GM19397 (cell line): ENCODE measurements around the gene PROK2.

ENCODE experiments used
- ATAC-seq: cut with Tn5 transposase; IDR thresholded peaks from one replicate; pipeline ENCODE4 v1.9.1; 2021; ENCODE audit warnings: mild to moderate bottlenecking, moderate library complexity; ENCODE audit not compliant: unreplicated experiment

PROK2 gene

GRCh38 chr3:71784914-71785531 lies at the start of gene PROK2:
PROK2 (minus strand) TSS chr3:71785148; CDS start chr3:71785052, 96 bp downstream.
- ATAC-seq = no peak

- no peak for ATAC-seq
These were observed 46.7 kb upstream of the PROK2 start for GRCh38 chr3:71831599-71831998.

GRCh38 chr3:71825551-71826283 lies 40.8 kb upstream of the PROK2 start:
- no peak for ATAC-seq

GRCh38 chr3:71821116-71821515 lies 36.2 kb upstream of the PROK2 start:
- no peak for ATAC-seq

- ATAC-seq = no peak
These were observed 32.3 kb upstream of the PROK2 start for GRCh38 chr3:71817262-71817661.

GRCh38 chr3:71816767-71817156 lies 31.8 kb upstream of the PROK2 start:
- no peak for ATAC-seq

- no peak for ATAC-seq
These were observed 30.6 kb upstream of the PROK2 start for GRCh38 chr3:71815340-71816067.

GRCh38 chr3:71813704-71814103 lies 28.8 kb upstream of the PROK2 start:
- no peak for ATAC-seq

- ATAC-seq = no peak
These were observed 28.1 kb upstream of the PROK2 start for GRCh38 chr3:71813073-71813472.

- ATAC-seq = no peak
These were observed 25.1 kb upstream of the PROK2 start for GRCh38 chr3:71810056-71810455.

GRCh38 chr3:71809321-71810026 lies 24.5 kb upstream of the PROK2 start:
- no peak for ATAC-seq

- no peak for ATAC-seq
These were observed 21.8 kb upstream of the PROK2 start for GRCh38 chr3:71806736-71807135.

- no peak for ATAC-seq
These were observed 20.7 kb upstream of the PROK2 start for GRCh38 chr3:71805691-71806090.

- ATAC-seq = no peak
These were observed 20.3 kb upstream of the PROK2 start for GRCh38 chr3:71805199-71805598.

- ATAC-seq = no peak
These were observed 18.3 kb upstream of the PROK2 start for GRCh38 chr3:71803248-71803647.

- no peak for ATAC-seq
These were observed 17.0 kb upstream of the PROK2 start for GRCh38 chr3:71801986-71802385.

- ATAC-seq = no peak
These were observed 15.1 kb upstream of the PROK2 start for GRCh38 chr3:71800023-71800422.

GRCh38 chr3:71797455-71797854 lies 12.5 kb upstream of the PROK2 start:
- ATAC-seq = no peak

- ATAC-seq = no peak
These were observed 11.3 kb upstream of the PROK2 start for GRCh38 chr3:71796290-71796689.

- ATAC-seq = no peak
These were observed 6.7 kb upstream of the PROK2 start for GRCh38 chr3:71791634-71792033.

- no peak for ATAC-seq
These were observed 5.0 kb upstream of the PROK2 start for GRCh38 chr3:71789922-71790321.
